Hepatocyte (in vitro differentiated cells): ENCODE data around the gene PDGFD. TPM values are rescaled to one million over a fixed set of nuclear protein-coding genes. Genes with fewer than 3 reads are reported as not detected.

ENCODE experiments used
- DNase-seq: peaks from one replicate; pipeline ENCODE4 v3.0.0-alpha.2; 2016; ENCODE audit warnings: low spot score
- H2AFZ ChIP-seq: fragments of 200-600 bp; sonication (generic); 2 replicates; pipeline ENCODE4 v1.6.0; 2016; ENCODE audit warnings: antibody characterized with exemption, mild to moderate bottlenecking
- H3K27ac ChIP-seq: fragments of 200-600 bp; sonication (generic); 2 replicates; pipeline ENCODE4 v1.5.1; 2016; ENCODE audit warnings: mild to moderate bottlenecking
- H3K27me3 ChIP-seq: fragments of 200-600 bp; sonication (generic); 2 replicates; pipeline ENCODE4 v1.6.1; 2016
- H3K36me3 ChIP-seq: fragments of 200-600 bp; sonication (generic); replicated peaks from 2 replicates; pipeline ENCODE4 v1.5.1; 2016; ENCODE audit warnings: low read depth; ENCODE audit not compliant: insufficient read depth
- H3K4me1 ChIP-seq: fragments of 200-600 bp; sonication (generic); 2 replicates; pipeline ENCODE4 v1.5.1; 2016; ENCODE audit warnings: mild to moderate bottlenecking, moderate library complexity; ENCODE audit not compliant: insufficient read depth
- H3K4me2 ChIP-seq: fragments of 200-600 bp; sonication (generic); 2 replicates; pipeline ENCODE4 v1.6.0; 2016
- H3K4me3 ChIP-seq: fragments of 200-600 bp; sonication (generic); 2 replicates; pipeline ENCODE4 v1.5.1; 2016; ENCODE audit warnings: mild to moderate bottlenecking
- H3K79me2 ChIP-seq: fragments of 200-600 bp; sonication (generic); 2 replicates; pipeline ENCODE4 v1.6.0; 2017; ENCODE audit warnings: mild to moderate bottlenecking
- H3K9me2 ChIP-seq: fragments of 200-600 bp; sonication (generic); replicated peaks from 2 replicates; pipeline ENCODE4 v1.6.0; 2017; ENCODE audit warnings: mild to moderate bottlenecking; ENCODE audit not compliant: insufficient read depth
- H3K9me3 ChIP-seq: fragments of 200-600 bp; sonication (generic); 2 replicates; pipeline ENCODE4 v1.5.1; 2016; ENCODE audit warnings: low read depth, mild to moderate bottlenecking
- H4K20me1 ChIP-seq: fragments of 200-600 bp; sonication (generic); 2 replicates; pipeline ENCODE4 v1.6.0; 2016; ENCODE audit warnings: mild to moderate bottlenecking; ENCODE audit not compliant: insufficient read depth, poor library complexity, severe bottlenecking
- EZH2 ChIP-seq: fragments of 200-600 bp; sonication (generic); IDR thresholded peaks from 2 replicates; pipeline ENCODE4 v1.6.1; 2016; ENCODE audit warnings: antibody characterized with exemption, mild to moderate bottlenecking, borderline replicate concordance
- EZH2phosphoT487 ChIP-seq: fragments of 200-600 bp; sonication (generic); IDR thresholded peaks from one replicate; pipeline ENCODE4 v1.6.1; 2018; ENCODE audit warnings: antibody characterized with exemption, mild to moderate bottlenecking, low read depth, moderate library complexity; ENCODE audit not compliant: unreplicated experiment, severe bottlenecking
- WGBS: methylation state at CpG from one replicate; pipeline ENCODE4 v1.1.6; 2016; ENCODE audit warnings: low lambda C conversion rate; ENCODE audit errors: missing lambda C conversion rate; 5-methylcytosine and 5-hydroxymethylcytosine counted together
- polyA plus RNA-seq: library from polyadenylated mRNA; unstranded; fragments of >200 nt; fragmentation: Nextera tagmentation; extraction: Ambion mirVana; gene quantifications from 2 replicates; pipeline ENCODE4 v1.2.1, GENCODE V29; 2016
- total RNA-seq: library from RNA; depleted of rRNA; stranded (reverse); fragments of >200 nt; gene quantifications from 2 replicates; pipeline ENCODE4 v1.2.3, GENCODE V29; 2014
- TF ChIP-seq, protein P1 (sequence below): fragments of 200-600 bp; sonication (generic); IDR thresholded peaks from 2 replicates; pipeline ENCODE4 v1.5.1; 2016; ENCODE audit warnings: antibody characterized with exemption, mild to moderate bottlenecking; ENCODE audit not compliant: poor library complexity

Gene PDGFD
- total and polyA plus RNA-seq, 2 experiments from 2014 or later, result 17.3 to 29.6 TPM

DNA sequence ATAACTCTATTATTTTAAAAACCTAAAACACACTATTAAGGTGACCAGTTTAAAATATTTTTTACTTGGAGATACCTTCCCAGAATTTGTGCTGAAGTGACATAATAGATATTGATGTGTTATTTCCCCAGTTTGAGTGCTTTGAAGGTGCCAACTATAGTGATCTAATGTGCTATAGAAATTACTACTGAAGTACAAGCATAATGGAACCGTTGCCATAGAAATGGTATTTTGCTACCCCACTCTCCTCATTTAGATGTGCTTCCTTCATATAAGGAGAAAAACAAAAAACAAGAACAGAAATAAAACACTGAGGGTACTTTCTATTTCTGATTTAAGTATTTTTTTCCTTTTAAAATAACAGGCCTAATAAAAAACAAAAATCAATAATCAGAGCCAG is 108.4 kb downstream of the PDGFD start:
- TF ChIP-seq, protein P1, sequence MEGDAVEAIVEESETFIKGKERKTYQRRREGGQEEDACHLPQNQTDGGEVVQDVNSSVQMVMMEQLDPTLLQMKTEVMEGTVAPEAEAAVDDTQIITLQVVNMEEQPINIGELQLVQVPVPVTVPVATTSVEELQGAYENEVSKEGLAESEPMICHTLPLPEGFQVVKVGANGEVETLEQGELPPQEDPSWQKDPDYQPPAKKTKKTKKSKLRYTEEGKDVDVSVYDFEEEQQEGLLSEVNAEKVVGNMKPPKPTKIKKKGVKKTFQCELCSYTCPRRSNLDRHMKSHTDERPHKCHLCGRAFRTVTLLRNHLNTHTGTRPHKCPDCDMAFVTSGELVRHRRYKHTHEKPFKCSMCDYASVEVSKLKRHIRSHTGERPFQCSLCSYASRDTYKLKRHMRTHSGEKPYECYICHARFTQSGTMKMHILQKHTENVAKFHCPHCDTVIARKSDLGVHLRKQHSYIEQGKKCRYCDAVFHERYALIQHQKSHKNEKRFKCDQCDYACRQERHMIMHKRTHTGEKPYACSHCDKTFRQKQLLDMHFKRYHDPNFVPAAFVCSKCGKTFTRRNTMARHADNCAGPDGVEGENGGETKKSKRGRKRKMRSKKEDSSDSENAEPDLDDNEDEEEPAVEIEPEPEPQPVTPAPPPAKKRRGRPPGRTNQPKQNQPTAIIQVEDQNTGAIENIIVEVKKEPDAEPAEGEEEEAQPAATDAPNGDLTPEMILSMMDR, result no peak
- TF ChIP-seq EZH2 (no peak), EZH2phosphoT487 (no peak)
- no peaks in the 10 kb centered on the region for H3K9me2 ChIP-seq
- H4K20me1 ChIP-seq, result no peaks in the 10 kb centered on the region
- no peak overlapping the region for H3K4me2 ChIP-seq
- H3K27ac ChIP-seq, result no peak overlapping the region
- 88% methylated on average over 1 of the region's 1 CpG for WGBS
- H3K4me3 ChIP-seq, result no peak overlapping the region
- no peak for DNase-seq
- no peak overlapping the region for H2AFZ ChIP-seq
- H3K36me3 ChIP-seq, result no peaks in the 10 kb centered on the region
- H3K79me2 ChIP-seq, result no peaks in the 10 kb centered on the region
- H3K27me3 ChIP-seq, result no peaks in the 10 kb centered on the region
- H3K4me1 ChIP-seq, result no peaks in the 10 kb centered on the region
- H3K9me3 ChIP-seq, result no peaks in the 10 kb centered on the region

DNA sequence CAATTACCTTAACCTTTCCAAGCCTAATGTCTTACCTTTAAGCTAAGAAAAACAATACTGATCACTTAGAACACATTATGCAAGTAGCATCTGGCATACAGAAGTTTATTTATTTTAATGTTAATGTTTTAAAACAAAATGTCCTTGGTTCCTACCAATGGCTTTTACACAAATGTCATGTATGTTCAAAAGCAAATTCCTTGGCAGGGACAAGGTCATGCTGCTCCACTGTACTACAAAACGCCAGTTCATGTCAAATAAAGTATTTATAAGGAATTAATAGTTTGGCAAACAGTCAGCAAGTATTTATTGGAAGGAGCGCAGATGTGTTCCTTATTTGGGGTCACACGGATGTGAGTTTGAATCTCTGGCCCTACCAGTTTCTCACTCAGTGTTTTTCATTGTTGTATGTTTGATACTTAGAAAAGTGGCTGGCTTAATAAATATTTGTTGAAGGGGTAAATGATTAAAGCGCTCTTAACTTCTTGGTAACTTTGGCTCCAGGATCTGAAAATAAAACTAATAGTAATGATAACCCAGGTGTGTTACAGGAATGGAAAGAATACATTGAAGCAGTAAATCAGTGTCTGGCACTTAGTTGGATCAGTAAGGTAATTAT is 108.9 kb downstream of the PDGFD start:
- WGBS, result 73% methylated on average over 4 of the region's 4 CpGs
- H4K20me1 ChIP-seq, result no peaks in the 10 kb centered on the region
- H3K79me2 ChIP-seq, result no peaks in the 10 kb centered on the region
- H3K27ac ChIP-seq, result no peak overlapping the region
- no peak for TF ChIP-seq EZH2phosphoT487
- TF ChIP-seq, protein P1, result no peak
- TF ChIP-seq EZH2, result no peak
- H3K9me2 ChIP-seq, result no peaks in the 10 kb centered on the region
- no peaks in the 10 kb centered on the region for H3K9me3 ChIP-seq
- no peak for DNase-seq
- H3K4me1 ChIP-seq, result no peaks in the 10 kb centered on the region
- H3K27me3 ChIP-seq, result no peaks in the 10 kb centered on the region
- no peak overlapping the region for H3K4me2 ChIP-seq
- H3K36me3 ChIP-seq, result no peaks in the 10 kb centered on the region
- H3K4me3 ChIP-seq, result no peak overlapping the region
- no peak overlapping the region for H2AFZ ChIP-seq

DNA sequence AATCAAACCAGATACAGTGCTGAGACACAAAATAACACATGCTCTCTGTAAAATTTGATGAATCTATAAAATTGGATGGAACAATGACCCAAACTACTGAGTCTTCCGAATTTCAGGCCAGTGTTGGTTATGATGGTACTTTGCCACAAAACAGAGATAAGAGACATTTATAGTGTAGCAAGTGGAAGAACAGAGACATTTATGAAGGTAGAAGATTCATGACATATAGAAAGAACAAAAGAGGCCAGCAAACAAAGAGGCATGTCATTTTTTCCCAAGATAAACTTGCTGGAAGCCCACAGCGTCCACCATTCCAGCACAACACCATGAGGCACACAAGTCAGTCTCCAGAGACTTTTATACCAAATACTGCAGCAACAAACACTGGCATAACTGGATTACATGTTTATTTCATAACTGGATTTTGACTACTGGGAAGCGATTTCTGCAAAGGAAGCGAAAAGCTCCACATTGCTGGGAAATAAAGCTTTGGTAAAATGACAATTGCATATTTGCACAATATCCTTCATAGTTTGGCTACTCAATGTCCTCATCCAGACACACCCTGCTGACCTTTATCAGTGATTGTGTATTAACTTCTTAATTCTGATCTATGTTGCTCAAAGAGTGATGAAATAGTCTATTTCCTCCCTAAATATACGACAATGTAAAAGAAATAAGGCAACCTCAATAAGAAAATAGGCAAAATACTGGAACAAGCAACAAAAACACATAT is 110.0 kb downstream of the PDGFD start:
- no peak for TF ChIP-seq EZH2phosphoT487
- TF ChIP-seq, protein P1, result no peak
- TF ChIP-seq EZH2, result no peak
- Histone ChIP-seq H3K36me3 (no peaks in the 10 kb centered on the region), H3K4me3 (no peak overlapping the region), H4K20me1 (no peaks in the 10 kb centered on the region), H3K4me1 (no peaks in the 10 kb centered on the region), H3K9me3 (no peaks in the 10 kb centered on the region), H3K4me2 (no peak overlapping the region), H3K79me2 (no peaks in the 10 kb centered on the region), H3K27me3 (no peaks in the 10 kb centered on the region), H3K27ac (no peak overlapping the region), H2AFZ (no peak overlapping the region), H3K9me2 (no peaks in the 10 kb centered on the region)
- DNase-seq, result no peak
- 80% methylated on average over 5 of the region's 5 CpGs for WGBS
